ENCODE results near the gene CTNNBL1.

GRCh38 chr20:37796733-37797132 lies 102.9 kb downstream of the CTNNBL1 start:
- TF ChIP-seq EZH2 (IDR thresholded peaks at IDR 0.05; ENCODE audit: insufficient read depth, poor library complexity, severe bottlenecking) (no peak), EZH2phosphoT487 (IDR thresholded peaks at IDR 0.05; ENCODE audit: insufficient read depth, low read depth) (no peak)

All from GM23248 (cell line).